ENCODE data around the gene CHST6. TPM values are rescaled to one million over a fixed set of nuclear protein-coding genes. Genes with fewer than 3 reads are reported as not detected.
A peak's percentile ranks its signal among the peaks of the same experiment; 100 is the strongest.
"Not testable (repeated sequence)": the region's sequence is repeated elsewhere in the genome, so short reads cannot be mapped to it uniquely, and the experiment has no call there.

CHST6 gene
- total RNA-seq, 8 experiments from 2014 or later: 0.10 to 9.6 (median 0.49) TPM

- Histone ChIP-seq H3K4me3 (no peak overlapping the region), H3K27ac (no peak overlapping the region), H3K4me1 (replicated peaks in 1 of 2) (no peaks in the 10 kb centered on the region)
- peak in 2 of 8 experiments; percentile 68 to 96 for ATAC-seq (replicated peaks in 6 of 8)
- in situ Hi-C loops (cut with MboI; ENCODE audit: low pct_unique_long_range_greater_than_20kb in 2 of 9, low sequenced_read_pairs in 9 of 9, unreplicated experiment in 9 of 9): no loop called here
- whole genome bisulfite sequencing, 10 experiments: 80 to 100% (median 92%) methylated on average over 1 to 2 of the region's 5 CpGs; no CpG with 5 or more reads in 6 of the 10 experiments
Observed at GRCh38 chr16:75527825-75528299, 32.6 kb upstream of the CHST6 start.

GRCh38 chr16:75526032-75526790 lies 31.0 kb upstream of the CHST6 start:
- no peak for ATAC-seq (replicated peaks in 6 of 8)
- Histone ChIP-seq H3K27ac (no peak overlapping the region), H3K4me1 (replicated peaks in 1 of 2) (no peaks in the 10 kb centered on the region), H3K4me3 (no peak overlapping the region)
- in situ Hi-C loops (cut with MboI; ENCODE audit: low pct_unique_long_range_greater_than_20kb in 2 of 9, low sequenced_read_pairs in 9 of 9, unreplicated experiment in 9 of 9): no loop called here
- WGBS, 10 experiments: 20 to 100% (median 48%) methylated on average over 1 to 4 of the region's 5 CpGs; no CpG with 5 or more reads in 2 of the 10 experiments

GRCh38 chr16:75519175-75519574 lies 23.9 kb upstream of the CHST6 start:
- no peak for ATAC-seq (replicated peaks in 6 of 8)
- peaks cover 0 to 4% of the 10 kb centered on the region in 2 donors for H3K4me1 ChIP-seq (replicated peaks in 1 of 2)
- 67 to 100% (median 86%) methylated on average over 1 to 3 of the region's 6 CpGs; no CpG with 5 or more reads in 3 of the 10 experiments for WGBS, 10 experiments
- no peak overlapping the region for H3K4me3 ChIP-seq
- in situ Hi-C loops (cut with MboI; ENCODE audit: low pct_unique_long_range_greater_than_20kb in 2 of 9, low sequenced_read_pairs in 9 of 9, unreplicated experiment in 9 of 9): loop anchor here in 1 of 9 experiments (25.0 kb wide), 1 partner anchor 243 kb away; no protein-coding TSS in a partner anchor
- no peak overlapping the region for H3K27ac ChIP-seq

GRCh38 chr16:75516189-75516966 lies 21.1 kb upstream of the CHST6 start:
- 0 to 3% methylated on average over 2 to 6 of the region's 42 CpGs; no CpG with 5 or more reads in 8 of the 10 experiments for WGBS, 10 experiments
- H3K4me1 ChIP-seq (replicated peaks in 1 of 2): not testable (repeated sequence)
- in situ Hi-C loops (cut with MboI; ENCODE audit: low pct_unique_long_range_greater_than_20kb in 2 of 9, low sequenced_read_pairs in 9 of 9, unreplicated experiment in 9 of 9): loop anchor here in 1 of 9 experiments (25.0 kb wide), 1 partner anchor 246 kb away; no protein-coding TSS in a partner anchor
- Histone ChIP-seq H3K4me3 (peak overlapping the region; percentile 79 to 97 (median 86)), H3K27ac (peak overlapping the region; percentile 74 to 89)
- ATAC-seq (replicated peaks in 6 of 8): peak in 3 of 8 experiments; percentile 32 to 46 (median 39)

GRCh38 chr16:75514296-75514695 lies 19.1 kb upstream of the CHST6 start:
- no peak for ATAC-seq (replicated peaks in 6 of 8)
- H3K4me3 ChIP-seq: no peak overlapping the region
- no peak overlapping the region for H3K27ac ChIP-seq
- 81 to 100% (median 95%) methylated on average over 1 to 9 of the region's 11 CpGs; no CpG with 5 or more reads in 2 of the 10 experiments for WGBS, 10 experiments
- peaks cover 0 to 4% of the 10 kb centered on the region in 2 donors for H3K4me1 ChIP-seq (replicated peaks in 1 of 2)
- in situ Hi-C loops (cut with MboI; ENCODE audit: low pct_unique_long_range_greater_than_20kb in 2 of 9, low sequenced_read_pairs in 9 of 9, unreplicated experiment in 9 of 9): loop anchor here in 1 of 9 experiments (25.0 kb wide), 1 partner anchor 248 kb away; no protein-coding TSS in a partner anchor

GRCh38 chr16:75506574-75506973 lies 11.3 kb upstream of the CHST6 start:
- Histone ChIP-seq H3K27ac (peak overlapping the region in 1 of 2 donors; percentile 37), H3K4me1 (replicated peaks in 1 of 2) (peaks cover 10 to 12% of the 10 kb centered on the region in 2 donors), H3K4me3 (no peak overlapping the region)
- in situ Hi-C loops (cut with MboI; ENCODE audit: low pct_unique_long_range_greater_than_20kb in 2 of 9, low sequenced_read_pairs in 9 of 9, unreplicated experiment in 9 of 9): loop anchor here in 1 of 9 experiments (25.0 kb wide), 1 partner anchor 256 kb away; no protein-coding TSS in a partner anchor
- WGBS, 10 experiments: 5 to 77% (median 66%) methylated on average over 3 to 7 of the region's 7 CpGs
- ATAC-seq (replicated peaks in 6 of 8): peak in 7 of 8 experiments; percentile 21 to 95 (median 44)

- 0 to 100% (median 74%) methylated on average over 1 to 3 of the region's 3 CpGs; no CpG with 5 or more reads in 2 of the 10 experiments for WGBS, 10 experiments
- no peak overlapping the region for H3K27ac ChIP-seq
- in situ Hi-C loops (cut with MboI; ENCODE audit: low pct_unique_long_range_greater_than_20kb in 2 of 9, low sequenced_read_pairs in 9 of 9, unreplicated experiment in 9 of 9): loop anchor here in 1 of 9 experiments (25.0 kb wide), 1 partner anchor 256 kb away; no protein-coding TSS in a partner anchor
- no peak overlapping the region for H3K4me3 ChIP-seq
- H3K4me1 ChIP-seq (replicated peaks in 1 of 2): peaks cover 10 to 12% of the 10 kb centered on the region in 2 donors
- ATAC-seq (replicated peaks in 6 of 8): peak in 4 of 8 experiments; percentile 8 to 46 (median 29)
Observed at GRCh38 chr16:75506107-75506506, 10.9 kb upstream of the CHST6 start.

GRCh38 chr16:75503801-75504200 lies 8.6 kb upstream of the CHST6 start:
- peaks cover 10 to 12% of the 10 kb centered on the region in 2 donors for H3K4me1 ChIP-seq (replicated peaks in 1 of 2)
- ATAC-seq (replicated peaks in 6 of 8): no peak
- WGBS, 10 experiments: 80 to 86% methylated on average over 1 of the region's 1 CpG; no CpG with 5 or more reads in 8 of the 10 experiments
- H3K4me3 ChIP-seq: no peak overlapping the region
- in situ Hi-C loops (cut with MboI; ENCODE audit: low pct_unique_long_range_greater_than_20kb in 2 of 9, low sequenced_read_pairs in 9 of 9, unreplicated experiment in 9 of 9): loop anchor here in 1 of 9 experiments (25.0 kb wide), 1 partner anchor 258 kb away; no protein-coding TSS in a partner anchor
- H3K27ac ChIP-seq: no peak overlapping the region

- no peak overlapping the region for H3K4me3 ChIP-seq
- in situ Hi-C loops (cut with MboI; ENCODE audit: low pct_unique_long_range_greater_than_20kb in 2 of 9, low sequenced_read_pairs in 9 of 9, unreplicated experiment in 9 of 9): loop anchor here in 1 of 9 experiments (25.0 kb wide), 1 partner anchor 259 kb away; no protein-coding TSS in a partner anchor
- peaks cover 12 to 14% of the 10 kb centered on the region in 2 donors for H3K4me1 ChIP-seq (replicated peaks in 1 of 2)
- no peak for ATAC-seq (replicated peaks in 6 of 8)
- no peak overlapping the region for H3K27ac ChIP-seq
- 75 to 100% (median 93%) methylated on average over 1 to 3 of the region's 4 CpGs; no CpG with 5 or more reads in 3 of the 10 experiments for WGBS, 10 experiments
Observed at GRCh38 chr16:75502916-75503605, 7.8 kb upstream of the CHST6 start.

GRCh38 chr16:75501820-75502219 lies 6.6 kb upstream of the CHST6 start:
- H3K4me1 ChIP-seq (replicated peaks in 1 of 2): peaks cover 12 to 13% of the 10 kb centered on the region in 2 donors
- ATAC-seq (replicated peaks in 6 of 8): peak in 2 of 8 experiments; percentile 51 to 74
- WGBS, 10 experiments: 27 to 96% (median 82%) methylated on average over 2 to 5 of the region's 6 CpGs
- not testable (repeated sequence) for H3K27ac ChIP-seq, H3K4me3 ChIP-seq
- in situ Hi-C loops (cut with MboI; ENCODE audit: low pct_unique_long_range_greater_than_20kb in 2 of 9, low sequenced_read_pairs in 9 of 9, unreplicated experiment in 9 of 9): loop anchor here in 1 of 9 experiments (25.0 kb wide), 1 partner anchor 260 kb away; no protein-coding TSS in a partner anchor

- no peak overlapping the region for H3K27ac ChIP-seq
Observed at GRCh38 chr16:75501359-75501758, 6.1 kb upstream of the CHST6 start.

More at GRCh38 chr16:75501359-75501758, 6.1 kb upstream of the CHST6 start:
- 58 to 91% (median 77%) methylated on average over 3 to 5 of the region's 5 CpGs; no CpG with 5 or more reads in 3 of the 10 experiments for WGBS, 10 experiments
- Histone ChIP-seq H3K4me3 (no peak overlapping the region), H3K4me1 (replicated peaks in 1 of 2) (peaks cover 9 to 10% of the 10 kb centered on the region in 2 donors)
- in situ Hi-C loops (cut with MboI; ENCODE audit: low pct_unique_long_range_greater_than_20kb in 2 of 9, low sequenced_read_pairs in 9 of 9, unreplicated experiment in 9 of 9): loop anchor here in 1 of 9 experiments (25.0 kb wide), 1 partner anchor 261 kb away; no protein-coding TSS in a partner anchor
- ATAC-seq (replicated peaks in 6 of 8): no peak
